Upper lobe of left lung (tissue), 6 donors: ENCODE data around the gene BMP8B. TPM values are rescaled to one million over a fixed set of nuclear protein-coding genes. Genes with fewer than 3 reads are reported as not detected.

ENCODE experiments used
- ATAC-seq, 2 donors: fragments of 200-7000 bp; cut with Tn5 transposase; one replicate each; pipeline ENCODE4 v1.9.1; 2022; ENCODE audit warnings: mild to moderate bottlenecking in 2 of 2, moderate library complexity in 2 of 2; ENCODE audit not compliant: low FRiP score in 2 of 2
- DNase-seq, 2 donors: peaks; one replicate each; pipeline ENCODE4 v3.0.0-alpha.2; 2019 to 2020
- H3K27ac ChIP-seq, 4 donors: fragments of 200-600 bp; sonication (generic); one replicate each; pipeline ENCODE4 v1.5.1; 2016 to 2019
- H3K27me3 ChIP-seq, 4 donors: fragments of 200-600 bp; sonication (generic); one replicate each; pipeline ENCODE4 v1.5.1; 2017 to 2019
- H3K36me3 ChIP-seq, 4 donors: fragments of 200-600 bp; sonication (generic); one replicate each; pipeline ENCODE4 v1.5.1; 2016 to 2019
- H3K4me1 ChIP-seq, 4 donors: fragments of 200-600 bp; sonication (generic); one replicate each; pipeline ENCODE4 v1.5.1; 2018 to 2019
- H3K4me3 ChIP-seq, 4 donors: fragments of 200-600 bp; sonication (generic); one replicate each; pipeline ENCODE4 v1.5.1; 2017 to 2019; ENCODE audit warnings: mild to moderate bottlenecking in 2 of 4, moderate library complexity in 1 of 4
- H3K9me3 ChIP-seq, 4 donors: fragments of 200-600 bp; sonication (generic); one replicate each; pipeline ENCODE4 v1.5.1; 2018 to 2019
- CTCF ChIP-seq, 6 experiments: fragments of 450-650 bp in 4 of 6; fragments of 200-600 bp in 2 of 6; sonication (generic) in 2 of 6; IDR thresholded peaks; one replicate each; pipeline ENCODE4 v1.5.1; 2016 to 2019; ENCODE audit warnings: antibody characterized with exemption in 6 of 6
- EP300 ChIP-seq, 4 donors: sonication (generic); formaldehyde crosslinking; IDR thresholded peaks; one replicate each; pipeline ENCODE4 v1.5.1; 2017; ENCODE audit warnings: antibody characterized with exemption in 4 of 4, control low read depth in 2 of 4
- POLR2A ChIP-seq, 4 donors: fragments of 450-650 bp; IDR thresholded peaks; one replicate each; pipeline ENCODE4 v1.5.1; 2016 to 2017; ENCODE audit warnings: antibody characterized with exemption in 4 of 4, mild to moderate bottlenecking in 2 of 4
- POLR2AphosphoS5 ChIP-seq, 2 donors: sonication (generic); formaldehyde crosslinking; IDR thresholded peaks; one replicate each; pipeline ENCODE4 v1.5.1; 2017; ENCODE audit warnings: antibody characterized with exemption in 2 of 2
- WGBS, 2 donors: methylation state at CpG; one replicate each; pipeline ENCODE4 v1.1.5; 2017 to 2018; 5-methylcytosine and 5-hydroxymethylcytosine counted together
- total RNA-seq, 6 donors: library from RNA; depleted of rRNA in 4 of 6; stranded (reverse); fragments of >200 nt in 4 of 6; gene quantifications; one replicate each; pipeline versions ENCODE4 v1.1.0 to v1.2.1, GENCODE V29; 2016 to 2021
- donor health status: DM: no; HTN: no; CAD: no; lungs with moderate emphysema.
- donor health status: DM: no; HTN: yes; CAD: no; lungs with severe emphysema.

The BMP8B gene
- total RNA-seq, 6 donors from 2014 or later: 1.2 to 5.2 (median 2.3) TPM

DNA sequence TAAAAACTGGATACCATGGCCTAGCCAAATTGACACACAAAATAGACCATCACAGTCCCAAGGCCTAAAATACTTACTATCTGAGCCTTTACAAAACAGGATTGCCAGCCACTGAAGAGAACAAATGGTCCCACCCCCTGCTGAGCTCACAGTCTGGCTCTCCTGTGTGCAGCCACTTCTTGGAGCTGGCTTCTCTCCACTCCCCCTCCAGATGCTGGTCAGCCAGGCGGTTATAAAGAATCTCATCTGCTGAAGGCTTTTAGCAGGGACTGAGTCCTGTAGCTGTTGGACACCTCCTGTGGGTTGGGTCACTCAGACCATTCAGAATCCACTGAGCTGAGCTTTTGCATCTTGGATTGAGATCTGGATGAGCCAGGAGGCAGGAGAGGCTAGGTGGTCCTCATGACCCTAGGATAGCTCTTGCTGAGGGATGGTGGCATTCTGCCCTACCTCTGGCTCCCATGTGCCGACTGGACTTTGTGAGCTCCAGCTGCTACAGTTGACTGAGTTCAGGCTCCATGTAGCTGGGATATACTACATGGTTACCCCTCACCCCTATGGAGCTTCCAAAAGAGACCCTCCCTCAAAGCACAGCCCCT, 33.7 kb downstream of the BMP8B start:
- Histone ChIP-seq H3K4me3 (no peak overlapping the region), H3K9me3 (no peaks in the 10 kb centered on the region), H3K27me3 (no peaks in the 10 kb centered on the region), H3K4me1 (no peaks in the 10 kb centered on the region), H3K27ac (no peak overlapping the region), H3K36me3 (peaks cover 45 to 92% (median 72%) of the 10 kb centered on the region in 4 donors)
- DNase-seq (no peak), ATAC-seq (no peak)
- 75 to 89% methylated on average over 1 to 2 of the region's 2 CpGs for WGBS, 2 donors
- TF ChIP-seq CTCF (IDR thresholded peaks at IDR 0.05) (no peak), POLR2A (IDR thresholded peaks at IDR 0.05) (no peak), EP300 (IDR thresholded peaks at IDR 0.05) (no peak), POLR2AphosphoS5 (IDR thresholded peaks at IDR 0.05) (no peak)

DNA sequence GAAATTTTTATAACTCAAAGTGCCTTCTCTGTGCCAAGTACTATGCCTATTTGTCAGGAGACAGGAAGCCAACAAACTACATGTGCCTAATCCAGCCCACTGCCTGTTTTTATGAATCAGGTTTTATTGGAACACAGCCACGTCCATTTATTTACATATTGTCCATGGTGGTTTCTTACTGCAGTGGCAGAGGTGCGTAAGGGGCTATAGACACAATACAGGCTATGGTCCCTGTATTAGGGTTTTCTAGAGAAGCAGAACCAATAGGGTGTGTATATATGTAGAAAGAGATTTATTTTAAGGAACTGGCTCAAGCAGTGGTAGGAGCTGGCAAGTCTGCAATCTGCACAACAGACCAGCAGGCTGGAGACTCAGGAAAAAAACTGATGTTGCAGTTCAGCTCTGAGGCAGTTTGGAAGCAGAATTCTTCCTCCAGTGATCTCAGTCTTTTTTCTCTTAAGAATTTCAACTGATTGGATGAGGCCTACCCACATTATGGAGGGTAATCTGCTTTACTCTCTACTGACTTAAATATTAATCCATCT, 34.6 kb downstream of the BMP8B start:
- Histone ChIP-seq H3K27me3 (no peaks in the 10 kb centered on the region), H3K27ac (no peak overlapping the region), H3K9me3 (no peaks in the 10 kb centered on the region), H3K4me1 (no peaks in the 10 kb centered on the region), H3K36me3 (peaks cover 53 to 100% (median 79%) of the 10 kb centered on the region in 4 donors), H3K4me3 (no peak overlapping the region)
- TF ChIP-seq CTCF (IDR thresholded peaks at IDR 0.05) (no peak), POLR2A (IDR thresholded peaks at IDR 0.05) (no peak), POLR2AphosphoS5 (IDR thresholded peaks at IDR 0.05) (no peak), EP300 (IDR thresholded peaks at IDR 0.05) (no peak)
- no peak for ATAC-seq
- WGBS, 2 donors: 70 to 84% methylated on average over 2 of the region's 2 CpGs
- DNase-seq: no peak

- Histone ChIP-seq H3K36me3 (peaks cover 60 to 100% (median 82%) of the 10 kb centered on the region in 4 donors), H3K9me3 (no peaks in the 10 kb centered on the region), H3K27ac (no peak overlapping the region), H3K4me3 (no peak overlapping the region), H3K27me3 (no peaks in the 10 kb centered on the region), H3K4me1 (no peaks in the 10 kb centered on the region)
- DNase-seq: peak in 1 of 2 donors; percentile 32
- TF ChIP-seq POLR2AphosphoS5 (IDR thresholded peaks at IDR 0.05) (no peak), CTCF (IDR thresholded peaks at IDR 0.05) (no peak), POLR2A (IDR thresholded peaks at IDR 0.05) (no peak), EP300 (IDR thresholded peaks at IDR 0.05) (no peak)
- ATAC-seq: no peak
- 91 to 93% methylated on average over 13 to 16 of the region's 16 CpGs for WGBS, 2 donors
Measured at GRCh38 chr1:39753132-39754025, 35.3 kb downstream of the BMP8B start.

- WGBS, 2 donors: 82 to 89% methylated on average over 5 to 6 of the region's 6 CpGs
- H3K9me3 ChIP-seq: no peaks in the 10 kb centered on the region
- H3K27me3 ChIP-seq: no peaks in the 10 kb centered on the region
- H3K4me3 ChIP-seq: no peak overlapping the region
- ATAC-seq (no peak), DNase-seq (no peak)
- no peak overlapping the region for H3K27ac ChIP-seq
- no peaks in the 10 kb centered on the region for H3K4me1 ChIP-seq
- H3K36me3 ChIP-seq: peaks cover 62 to 100% (median 86%) of the 10 kb centered on the region in 4 donors
- no peak for TF ChIP-seq POLR2AphosphoS5 (IDR thresholded peaks at IDR 0.05)
- TF ChIP-seq CTCF (IDR thresholded peaks at IDR 0.05): no peak
- TF ChIP-seq EP300 (IDR thresholded peaks at IDR 0.05): no peak
- no peak for TF ChIP-seq POLR2A (IDR thresholded peaks at IDR 0.05)
Measured at GRCh38 chr1:39752703-39753102, 36.0 kb downstream of the BMP8B start.
